Brain pericyte (primary cell): Measurements from ENCODE around the gene SPAG8.

Source experiments
- DNase-seq: peaks from one replicate; pipeline ENCODE4 v3.0.0-alpha.2; 2012; ENCODE audit warnings: low read depth, low spot score

Gene SPAG8

GRCh38 chr9:35810122-35810521 lies 1.9 kb downstream of the SPAG8 start:
- no peak for DNase-seq

- no peak for DNase-seq
Measured at GRCh38 chr9:35808433-35808832, 3.6 kb downstream of the SPAG8 start.

GRCh38 chr9:35806101-35806500 lies 6.0 kb downstream of the SPAG8 start:
- no peak for DNase-seq

- no peak for DNase-seq
Measured at GRCh38 chr9:35801328-35802128, 10.5 kb downstream of the SPAG8 start.

GRCh38 chr9:35800530-35800929 lies 11.5 kb downstream of the SPAG8 start:
- no peak for DNase-seq

GRCh38 chr9:35798658-35799374 lies 13.2 kb downstream of the SPAG8 start:
- DNase-seq: no peak

GRCh38 chr9:35797311-35798109 lies 14.6 kb downstream of the SPAG8 start:
- DNase-seq: no peak

GRCh38 chr9:35795695-35796094 lies 16.4 kb downstream of the SPAG8 start:
- DNase-seq: no peak

- no peak for DNase-seq
Measured at GRCh38 chr9:35793461-35793860, 18.6 kb downstream of the SPAG8 start.

GRCh38 chr9:35792826-35793225 lies 19.2 kb downstream of the SPAG8 start:
- no peak for DNase-seq

- DNase-seq: no peak
Measured at GRCh38 chr9:35792024-35792813, 19.8 kb downstream of the SPAG8 start.

GRCh38 chr9:35791297-35791921 lies 20.7 kb downstream of the SPAG8 start, which contains the start of gene NPR2:
Gene NPR2 (plus strand): TSS chr9:35791591. CDS start chr9:35792409, 818 bp downstream.
- no peak for DNase-seq

- peak; percentile 59 for DNase-seq
Measured at GRCh38 chr9:35790385-35791296, 21.4 kb downstream of the SPAG8 start.

GRCh38 chr9:35790025-35790384 lies 22.1 kb downstream of the SPAG8 start:
- no peak for DNase-seq

GRCh38 chr9:35789541-35789940 lies 22.5 kb downstream of the SPAG8 start:
- no peak for DNase-seq

GRCh38 chr9:35783418-35783817 lies 28.6 kb downstream of the SPAG8 start:
- DNase-seq: no peak

GRCh38 chr9:35781066-35781465 lies 31.0 kb downstream of the SPAG8 start:
- no peak for DNase-seq

- no peak for DNase-seq
Measured at GRCh38 chr9:35778496-35778895, 33.6 kb downstream of the SPAG8 start.

- no peak for DNase-seq
Measured at GRCh38 chr9:35776018-35776417, 36.0 kb downstream of the SPAG8 start.
